ENCODE measurements around the gene LARGE1.

- TF ChIP-seq CTCF (IDR thresholded peaks at IDR 0.05; ENCODE audit: low read length) = no peak
- TF ChIP-seq EZH2 (IDR thresholded peaks at IDR 0.05; ENCODE audit: borderline replicate concordance, low read length) = no peak
Measured at GRCh38 chr22:33569018-33569417, 351.3 kb downstream of the LARGE1 start.
